SU-DHL-6 (cell line): ENCODE data around the gene MICAL2.

Source experiments
- H2AFZ ChIP-seq: fragments of 200-600 bp; sonication (generic); 2 replicates; pipeline ENCODE4 v1.6.1; 2014; ENCODE audit warnings: low read depth, mild to moderate bottlenecking, moderate library complexity, mixed read lengths, antibody characterized with exemption, low read length; ENCODE audit not compliant: severe bottlenecking
- H3F3A ChIP-seq: fragments of 200-600 bp; shearing (Covaris generic); 2 replicates; pipeline ENCODE4 v1.6.0; 2016; ENCODE audit warnings: antibody characterized with exemption, mild to moderate bottlenecking; ENCODE audit not compliant: insufficient read depth
- H3K27ac ChIP-seq: fragments of 200-600 bp; sonication (generic); 2 replicates; pipeline ENCODE4 v1.5.1; 2016; ENCODE audit warnings: low read depth, mild to moderate bottlenecking, low read length, moderate library complexity, mixed read lengths
- H3K27me3 ChIP-seq: fragments of 200-600 bp; sonication (generic), shearing (Covaris generic); 2 replicates; pipeline ENCODE4 v1.6.0; 2014; ENCODE audit warnings: mild to moderate bottlenecking, low read length
- H3K36me3 ChIP-seq: fragments of 200-600 bp; sonication (generic); 2 replicates; pipeline ENCODE4 v1.6.1; 2014; ENCODE audit warnings: mild to moderate bottlenecking, low read length, mixed read lengths
- H3K4me2 ChIP-seq: fragments of 300-600, 200-600 bp; shearing (Covaris generic), sonication (generic); 2 replicates; pipeline ENCODE4 v1.6.0; 2014; ENCODE audit warnings: low read length, low read depth, mild to moderate bottlenecking; ENCODE audit not compliant: poor library complexity, severe bottlenecking
- H3K4me3 ChIP-seq: fragments of 200-600 bp; sonication (generic); 2 replicates; pipeline ENCODE4 v1.5.1; 2014; ENCODE audit warnings: antibody characterized with exemption, low read length, mild to moderate bottlenecking, mixed read lengths; ENCODE audit not compliant: insufficient read depth, poor library complexity, severe bottlenecking
- H3K79me2 ChIP-seq: fragments of 200-600 bp; sonication (generic); 2 replicates; pipeline ENCODE4 v1.6.1; 2014; ENCODE audit warnings: mild to moderate bottlenecking, low read length, moderate library complexity; ENCODE audit not compliant: insufficient read depth
- H3K9ac ChIP-seq: fragments of 200-600 bp; sonication (generic); 2 replicates; pipeline ENCODE4 v1.7.0; 2014; ENCODE audit warnings: mild to moderate bottlenecking, low read length
- H3K9me2 ChIP-seq: fragments of 200-600 bp; sonication (generic); replicated peaks from 2 replicates; pipeline ENCODE4 v1.6.1; 2014; ENCODE audit warnings: low read length; ENCODE audit not compliant: insufficient read depth
- H3K9me3 ChIP-seq: fragments of 200-600 bp; sonication (generic); 2 replicates; pipeline ENCODE4 v1.6.1; 2014; ENCODE audit warnings: low read length, mixed read lengths; ENCODE audit not compliant: insufficient read depth
- H4K20me1 ChIP-seq: fragments of 200-600 bp; sonication (generic); 2 replicates; pipeline ENCODE4 v1.6.1; 2014; ENCODE audit warnings: low read depth, mild to moderate bottlenecking, antibody characterized with exemption, low read length, moderate library complexity, mixed read lengths
- CTCF ChIP-seq: fragments of 200-600 bp; sonication (generic); IDR thresholded peaks from one replicate; pipeline ENCODE4 v1.5.1; 2017; ENCODE audit warnings: antibody characterized with exemption, mild to moderate bottlenecking, low read length, moderate library complexity; ENCODE audit not compliant: insufficient read depth, poor library complexity, severe bottlenecking
- EZH2phosphoT487 ChIP-seq: fragments of 200-600 bp; sonication (generic), shearing (Covaris generic); conservative IDR thresholded peaks from 2 replicates; pipeline ENCODE4 v1.6.1; 2018; ENCODE audit warnings: mild to moderate bottlenecking, antibody characterized with exemption, low read length, moderate library complexity, mixed read lengths

Gene MICAL2

GRCh38 chr11:12079726-12080556, 30.4 kb upstream of the MICAL2 start:
- Histone ChIP-seq H3F3A (no peaks in the 10 kb centered on the region), H3K27me3 (no peaks in the 10 kb centered on the region), H3K9me2 (no peaks in the 10 kb centered on the region), H4K20me1 (no peaks in the 10 kb centered on the region), H3K9me3 (no peaks in the 10 kb centered on the region), H3K4me2 (no peak overlapping the region), H2AFZ (no peak overlapping the region), H3K4me3 (no peak overlapping the region), H3K79me2 (no peaks in the 10 kb centered on the region), H3K36me3 (no peaks in the 10 kb centered on the region), H3K9ac (no peak overlapping the region), H3K27ac (no peak overlapping the region)
- TF ChIP-seq CTCF, result no peak
- TF ChIP-seq EZH2phosphoT487, result no peak

GRCh38 chr11:12083380-12083779, 27.0 kb upstream of the MICAL2 start:
- H3K27me3 ChIP-seq, result no peaks in the 10 kb centered on the region
- H3K9ac ChIP-seq, result no peak overlapping the region
- no peak for TF ChIP-seq EZH2phosphoT487
- TF ChIP-seq CTCF, result peak; percentile 15
- H3K79me2 ChIP-seq, result no peaks in the 10 kb centered on the region
- no peaks in the 10 kb centered on the region for H3K9me2 ChIP-seq
- no peak overlapping the region for H3K4me2 ChIP-seq
- H3K36me3 ChIP-seq, result no peaks in the 10 kb centered on the region
- no peaks in the 10 kb centered on the region for H3K9me3 ChIP-seq
- H3K27ac ChIP-seq, result no peak overlapping the region
- no peaks in the 10 kb centered on the region for H3F3A ChIP-seq
- no peaks in the 10 kb centered on the region for H4K20me1 ChIP-seq
- no peak overlapping the region for H3K4me3 ChIP-seq
- H2AFZ ChIP-seq, result no peak overlapping the region

- Histone ChIP-seq H3K4me2 (no peak overlapping the region), H3K9me3 (no peaks in the 10 kb centered on the region), H3K9ac (no peak overlapping the region), H3K79me2 (no peaks in the 10 kb centered on the region), H3K36me3 (no peaks in the 10 kb centered on the region), H3K4me3 (no peak overlapping the region), H4K20me1 (no peaks in the 10 kb centered on the region), H3K9me2 (no peaks in the 10 kb centered on the region), H3K27ac (no peak overlapping the region), H3K27me3 (no peaks in the 10 kb centered on the region), H2AFZ (no peak overlapping the region), H3F3A (no peaks in the 10 kb centered on the region)
- no peak for TF ChIP-seq EZH2phosphoT487
- no peak for TF ChIP-seq CTCF
Observed at GRCh38 chr11:12084256-12084655, 26.1 kb upstream of the MICAL2 start.
